Activated CD4-positive, alpha-beta T cell treated with anti-CD3 and anti-CD28 coated beads for 24 hours (primary cell): ENCODE measurements around the gene ASPG.

Experiments
- DNase-seq, 2 donors: peaks; one replicate each; pipeline ENCODE4 v3.0.0-alpha.2; 2020; ENCODE audit warnings: low read depth in 2 of 2

The ASPG gene

DNA sequence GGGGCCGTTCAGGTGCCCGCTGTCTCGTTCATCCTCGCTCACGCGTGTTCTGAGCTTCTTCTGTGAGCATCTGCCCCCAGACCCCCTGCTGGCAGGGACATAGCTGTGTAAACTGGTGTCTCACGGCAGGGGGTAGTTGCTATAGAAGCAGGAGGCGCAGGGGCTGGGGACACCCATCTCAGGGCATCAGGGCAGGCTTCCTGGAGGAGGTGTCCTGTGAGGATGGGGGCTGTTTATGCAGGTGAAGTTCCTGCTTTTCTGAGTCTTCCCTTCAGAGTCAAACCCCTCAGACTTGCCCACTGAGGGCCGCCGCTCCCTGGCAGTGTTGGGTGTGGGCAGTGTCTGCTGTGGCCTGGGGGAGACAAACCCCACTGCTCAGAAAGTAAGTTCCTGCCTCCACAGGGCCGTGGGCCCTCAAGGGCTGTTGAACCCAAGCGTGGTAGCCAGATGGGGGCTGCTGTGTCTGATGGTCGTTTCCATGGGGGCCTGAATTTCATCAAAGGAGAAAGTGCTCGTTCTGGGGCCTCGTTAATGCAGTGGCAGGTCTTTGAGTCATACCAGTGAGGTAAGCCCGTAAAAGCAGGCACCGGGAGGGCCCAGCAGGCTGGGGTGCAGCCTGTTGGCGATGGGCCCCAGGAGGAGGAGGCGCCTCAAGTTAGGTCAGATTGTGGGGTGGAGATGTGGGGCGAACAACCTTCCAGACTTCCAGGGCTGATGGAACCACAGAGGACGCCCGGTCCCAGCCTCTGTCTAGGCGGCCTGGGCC is 76.3 kb downstream of the ASPG start:
- DNase-seq = no peak

DNA sequence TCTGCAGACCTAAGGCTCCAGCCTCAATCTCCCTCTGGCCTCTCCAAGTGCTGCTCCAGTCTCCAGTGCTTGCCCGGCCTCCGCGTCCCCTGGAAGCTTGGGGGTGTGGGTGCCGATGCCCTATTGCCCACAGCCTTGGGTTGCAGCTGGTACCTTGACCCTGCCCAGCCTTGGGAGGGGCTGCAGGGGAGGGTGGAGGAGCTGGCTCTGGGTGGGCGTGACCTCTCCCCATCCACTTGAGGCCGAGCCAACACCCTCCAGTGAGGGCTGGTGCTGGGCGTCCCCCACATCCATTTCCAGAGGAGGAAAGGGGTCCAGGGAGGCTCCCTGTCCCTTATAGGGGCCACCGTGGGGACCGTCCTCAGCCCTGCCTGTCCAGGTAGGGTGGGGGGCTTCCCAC is 77.0 kb downstream of the ASPG start:
- DNase-seq = no peak

DNA sequence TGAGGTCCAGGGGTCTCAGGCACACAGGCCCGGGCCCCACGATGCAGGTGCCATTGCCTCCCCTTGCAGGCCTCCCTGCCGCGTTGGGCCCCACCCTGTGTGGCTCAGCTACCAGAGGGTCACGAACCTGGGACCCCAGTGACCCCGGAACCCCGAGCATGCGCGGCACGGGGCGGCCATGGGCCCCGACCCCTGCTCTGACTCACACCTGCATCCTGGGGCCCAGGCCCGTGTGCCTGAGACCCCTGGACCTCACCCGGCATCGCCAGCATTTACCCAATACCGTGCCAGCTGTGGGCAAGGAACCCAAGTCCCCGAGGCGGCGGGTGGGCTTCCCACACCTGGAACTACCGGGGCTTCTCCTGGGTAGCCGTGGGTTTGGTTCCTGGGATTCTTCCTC is 78.0 kb downstream of the ASPG start:
- no peak for DNase-seq

DNA sequence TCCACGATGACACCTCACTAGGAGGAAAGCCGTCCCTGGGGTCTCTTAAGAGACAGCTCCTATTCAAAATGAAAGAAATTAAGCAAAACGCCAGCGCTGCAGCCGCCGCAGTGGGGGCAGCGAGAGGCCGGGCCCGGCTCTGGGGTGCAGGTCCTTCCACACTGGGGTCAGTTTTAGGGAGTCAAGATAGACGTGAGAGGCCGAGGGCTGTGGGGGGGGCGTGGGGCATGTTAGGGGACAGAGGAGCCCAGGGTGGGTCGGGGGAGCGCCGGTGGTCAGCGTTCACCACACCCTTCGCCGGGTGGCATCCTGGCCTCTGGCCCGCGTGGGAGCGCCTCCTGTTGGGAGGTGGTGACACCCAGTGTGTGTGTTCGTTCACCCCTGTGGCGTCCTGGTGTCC is 78.5 kb downstream of the ASPG start:
- no peak for DNase-seq

DNA sequence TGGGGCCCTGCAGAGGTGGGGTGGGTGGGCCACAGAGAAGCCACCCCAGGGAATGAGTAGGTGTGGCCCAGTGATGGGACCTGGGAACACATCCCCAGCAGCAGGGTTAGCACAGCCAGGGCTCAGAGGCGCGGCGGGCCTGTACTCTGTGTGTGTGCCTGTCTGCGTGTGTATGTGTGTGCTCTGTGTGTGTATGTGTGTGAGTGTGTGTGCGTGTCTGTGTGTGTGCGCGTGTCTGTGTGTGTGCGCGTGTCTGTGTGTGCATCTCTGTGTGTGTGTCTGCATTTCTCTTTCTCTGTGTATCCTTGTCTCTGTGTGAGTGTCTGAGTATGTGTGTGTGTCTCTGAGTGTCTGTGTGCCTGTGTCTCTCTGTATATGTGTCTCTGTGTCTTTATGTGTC is 79.0 kb downstream of the ASPG start:
- DNase-seq = no peak
